OCI-LY7 (cell line): ENCODE data around the gene TOP1. TPM values are rescaled to one million over a fixed set of nuclear protein-coding genes. Genes with fewer than 3 reads are reported as not detected.

Experiments used
- BruUV-seq: library from RNA; stranded (reverse); fragments of 400-500 nt; replicated peaks from 2 replicates; lab custom pipeline; 2021; lab: Mats Ljungman, UMichigan
- CTCF ChIA-PET: fragments of 300-600 bp; sonication (Branson Sonifier 250); formaldehyde crosslinking; loops from one replicate; lab custom pipeline; 2022; ENCODE audit warnings: antibody characterized with exemption; ENCODE audit not compliant: unreplicated experiment; lab: Charles Lee
- POLR2A ChIA-PET: fragments of 300-600 bp; sonication (Branson Sonifier 250); formaldehyde crosslinking; loops from one replicate; lab custom pipeline; 2022; ENCODE audit warnings: antibody characterized with exemption; lab: Charles Lee
- DNase-seq: peaks from one replicate; pipeline ENCODE4 v3.0.0-alpha.2; 2015; ENCODE audit warnings: low spot score
- H2AFZ ChIP-seq: fragments of 200-600 bp; sonication (generic), shearing (Covaris generic); 2 replicates; pipeline ENCODE4 v1.6.1; 2014; ENCODE audit warnings: mild to moderate bottlenecking, antibody characterized with exemption, low read length, moderate library complexity
- H3K27ac ChIP-seq: fragments of 200-600 bp; sonication (generic); 2 replicates; pipeline ENCODE4 v1.5.1; 2014; ENCODE audit warnings: mixed run types, low read depth, mild to moderate bottlenecking, moderate library complexity, low read length, inconsistent platforms; ENCODE audit not compliant: poor library complexity, severe bottlenecking
- H3K36me3 ChIP-seq: fragments of 200-600 bp; sonication (generic); 2 replicates; pipeline ENCODE4 v1.6.1; 2014; ENCODE audit warnings: mild to moderate bottlenecking, antibody characterized with exemption, low read length, moderate library complexity, mixed read lengths; ENCODE audit not compliant: insufficient read depth
- H3K4me1 ChIP-seq: fragments of 200-600 bp; sonication (generic); 2 replicates; pipeline ENCODE4 v1.5.1; 2014; ENCODE audit warnings: mild to moderate bottlenecking, low read length; ENCODE audit not compliant: insufficient read depth, poor library complexity, severe bottlenecking
- H3K4me2 ChIP-seq: fragments of 200-600 bp; sonication (generic); 2 replicates; pipeline ENCODE4 v1.6.1; 2014; ENCODE audit warnings: mild to moderate bottlenecking, low read length
- H3K4me3 ChIP-seq: fragments of 200-600 bp; sonication (generic); 2 replicates; pipeline ENCODE4 v1.5.1; 2014; ENCODE audit warnings: mild to moderate bottlenecking, low read depth, low read length; ENCODE audit not compliant: poor library complexity, severe bottlenecking
- H3K79me2 ChIP-seq: fragments of 200-600 bp; sonication (generic); 2 replicates; pipeline ENCODE4 v1.6.1; 2016; ENCODE audit warnings: low read depth, mild to moderate bottlenecking, low read length, moderate library complexity, mixed read lengths; ENCODE audit not compliant: insufficient read depth
- H3K9me2 ChIP-seq: fragments of 200-600 bp; sonication (generic); 2 replicates; pipeline ENCODE4 v1.6.1; 2016; ENCODE audit warnings: mild to moderate bottlenecking, low read length, mixed read lengths; ENCODE audit not compliant: insufficient read depth
- H3K9me3 ChIP-seq: fragments of 200-600 bp; sonication (generic); 2 replicates; pipeline ENCODE4 v1.6.1; 2014; ENCODE audit warnings: mild to moderate bottlenecking, mixed run types, low read length, mixed read lengths
- H4K20me1 ChIP-seq: fragments of 200-600 bp; sonication (generic); 2 replicates; pipeline ENCODE4 v1.6.1; 2014; ENCODE audit warnings: mild to moderate bottlenecking, antibody characterized with exemption, low read length, moderate library complexity, mixed read lengths; ENCODE audit not compliant: insufficient read depth
- CTCF ChIP-seq: fragments of 200-600 bp; sonication (generic); conservative IDR thresholded peaks from 2 replicates; pipeline ENCODE4 v1.5.1; 2014; ENCODE audit warnings: mild to moderate bottlenecking, antibody characterized with exemption, low read length, moderate library complexity, mixed read lengths
- EZH2phosphoT487 ChIP-seq: fragments of 200-600 bp; sonication (generic); IDR thresholded peaks from 2 replicates; pipeline ENCODE4 v1.6.1; 2018; ENCODE audit warnings: low read depth, borderline replicate concordance, mild to moderate bottlenecking, mixed run types, antibody characterized with exemption, low read length, moderate library complexity, mixed read lengths
- intact Hi-C: fragments of 100-400 bp; cut with micrococcal nuclease; formaldehyde crosslinking; loops from one replicate; pipeline ENCODE4 v1.10.0; 2022; ENCODE audit not compliant: unreplicated experiment
- total RNA-seq, 2 experiments: library from RNA; depleted of rRNA in 1 of 2; stranded (reverse); fragments of >200 nt in 1 of 2; shearing (Covaris generic) in 1 of 2; gene quantifications; 2 replicates each; pipeline ENCODE4 v1.2.3, GENCODE V29; 2014 to 2022

Gene TOP1
- total RNA-seq, 2 experiments from 2014 or later, result 44.6 to 200 TPM

- Histone ChIP-seq H3K36me3 (peaks cover 95% of the 10 kb centered on the region), H3K4me3 (no peak overlapping the region), H3K9me2 (no peaks in the 10 kb centered on the region), H3K4me2 (no peak overlapping the region), H3K9me3 (no peaks in the 10 kb centered on the region), H2AFZ (no peak overlapping the region), H3K4me1 (peaks cover 57% of the 10 kb centered on the region), H4K20me1 (peaks cover 21% of the 10 kb centered on the region; the same call in 1 of the 2 replicates), H3K79me2 (peaks cover 98% of the 10 kb centered on the region), H3K27ac (no peak overlapping the region)
- ChIA-PET CTCF (interaction anchor here (0.7 kb wide), 1 partner anchor 43 kb away, joined by 3 read pairs; no protein-coding TSS in a partner anchor), POLR2A (interaction anchor here (0.6 to 2.5 kb wide), 6 partner anchors 10 to 102 kb away, joined by 3 to 13 read pairs (median 3); no protein-coding TSS in a partner anchor)
- BruUV-seq, result no TSS peak
- TF ChIP-seq EZH2phosphoT487, result no peak
- no peak for TF ChIP-seq CTCF
- intact Hi-C loops, result no loop called here
- no peak for DNase-seq
Observed at GRCh38 chr20:41074441-41074840, 45.8 kb downstream of the TOP1 start.

GRCh38 chr20:41076776-41077175 lies 48.2 kb downstream of the TOP1 start:
- Histone ChIP-seq H2AFZ (no peak overlapping the region), H3K4me1 (peaks cover 54% of the 10 kb centered on the region), H3K4me3 (no peak overlapping the region), H3K9me2 (no peaks in the 10 kb centered on the region), H3K9me3 (no peaks in the 10 kb centered on the region), H3K27ac (peak overlapping the region; percentile 7), H3K36me3 (peaks cover 97% of the 10 kb centered on the region), H3K79me2 (peaks cover 85% of the 10 kb centered on the region), H4K20me1 (peaks cover 14% of the 10 kb centered on the region; the same call in 1 of the 2 replicates), H3K4me2 (no peak overlapping the region)
- ChIA-PET CTCF (no interaction called here), POLR2A (no interaction called here)
- no peak for DNase-seq
- BruUV-seq, result no TSS peak
- TF ChIP-seq CTCF, result no peak
- TF ChIP-seq EZH2phosphoT487, result no peak
- intact Hi-C loops, result no loop called here

- peaks cover 97% of the 10 kb centered on the region for H3K36me3 ChIP-seq
- TF ChIP-seq CTCF (peak; percentile 81), EZH2phosphoT487 (no peak)
- BruUV-seq, result no TSS peak
- intact Hi-C loops, result loop anchor here (1.0 kb wide), 2 partner anchors 88 to 110 kb away; no protein-coding TSS in a partner anchor
- H3K9me2 ChIP-seq, result no peaks in the 10 kb centered on the region
- H3K4me2 ChIP-seq, result peak overlapping the region; percentile 20; the same call in 1 of the 2 replicates
- CTCF ChIA-PET, result no interaction called here
- H3K4me3 ChIP-seq, result no peak overlapping the region
- H3K4me1 ChIP-seq, result peaks cover 40% of the 10 kb centered on the region
- POLR2A ChIA-PET, result interaction anchor here (4.7 kb wide), 1 partner anchor 87 kb away, joined by 23 read pairs; no protein-coding TSS in a partner anchor
- DNase-seq, result peak; percentile 70
- H3K79me2 ChIP-seq, result peaks cover 69% of the 10 kb centered on the region
- peaks cover 12% of the 10 kb centered on the region; the same call in 1 of the 2 replicates for H4K20me1 ChIP-seq
- H3K9me3 ChIP-seq, result no peaks in the 10 kb centered on the region
- no peak overlapping the region for H2AFZ ChIP-seq
- peak overlapping the region; percentile 27 for H3K27ac ChIP-seq
Observed at GRCh38 chr20:41078329-41078728, 49.7 kb downstream of the TOP1 start.
